NCI-H2196 treated with DMSO at 0.1 percent for 48 hours (cell line): ENCODE data around the gene EPM2A.
"Not testable (repeated sequence)": the region's sequence is repeated elsewhere in the genome, so short reads cannot be mapped to it uniquely, and the experiment has no call there.

Source experiments
- DNase-seq: peaks from one replicate; lab custom pipeline; 2025; ENCODE audit not compliant: unreplicated experiment; lab: John Stamatoyannopoulos, UW

The EPM2A gene

DNA sequence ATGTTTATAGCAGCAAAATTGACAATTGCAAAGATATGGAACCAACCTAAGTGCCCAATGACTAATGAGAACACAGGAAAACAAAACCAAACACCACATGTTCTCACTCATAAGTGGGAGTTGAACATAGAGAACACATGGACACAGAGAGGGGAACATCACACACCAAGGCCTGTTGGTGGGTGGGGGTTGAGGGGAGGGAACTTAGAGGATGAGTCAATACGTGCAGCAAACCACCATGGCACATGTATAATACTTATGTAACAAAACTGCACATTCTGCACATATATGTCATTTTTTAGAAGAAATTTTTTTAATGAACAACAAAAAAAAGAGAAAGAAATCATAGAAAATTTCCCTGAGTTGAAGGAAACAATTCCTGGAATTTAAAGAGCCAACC, 3.9 kb downstream of the EPM2A start:
- DNase-seq = no peak

DNA sequence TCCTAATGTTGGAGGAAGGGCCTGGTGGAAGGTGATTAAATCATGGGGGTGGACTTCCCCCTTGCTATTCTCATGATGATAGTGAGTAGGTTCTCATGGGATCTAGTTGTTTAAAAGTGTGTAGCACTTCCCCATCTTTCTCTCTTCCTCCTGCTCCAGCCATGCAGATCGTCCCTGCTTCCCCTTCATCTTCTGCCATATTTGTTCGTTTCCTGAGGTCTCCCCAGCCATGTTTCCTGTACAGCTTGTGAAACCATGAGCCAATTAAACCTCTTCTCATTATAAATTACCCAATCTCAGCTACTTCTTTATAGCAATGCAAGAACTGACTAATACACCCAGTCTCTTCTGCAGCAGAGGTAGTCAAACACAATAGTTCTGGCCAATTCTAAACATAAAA, 5.4 kb downstream of the EPM2A start:
- no peak for DNase-seq

DNA sequence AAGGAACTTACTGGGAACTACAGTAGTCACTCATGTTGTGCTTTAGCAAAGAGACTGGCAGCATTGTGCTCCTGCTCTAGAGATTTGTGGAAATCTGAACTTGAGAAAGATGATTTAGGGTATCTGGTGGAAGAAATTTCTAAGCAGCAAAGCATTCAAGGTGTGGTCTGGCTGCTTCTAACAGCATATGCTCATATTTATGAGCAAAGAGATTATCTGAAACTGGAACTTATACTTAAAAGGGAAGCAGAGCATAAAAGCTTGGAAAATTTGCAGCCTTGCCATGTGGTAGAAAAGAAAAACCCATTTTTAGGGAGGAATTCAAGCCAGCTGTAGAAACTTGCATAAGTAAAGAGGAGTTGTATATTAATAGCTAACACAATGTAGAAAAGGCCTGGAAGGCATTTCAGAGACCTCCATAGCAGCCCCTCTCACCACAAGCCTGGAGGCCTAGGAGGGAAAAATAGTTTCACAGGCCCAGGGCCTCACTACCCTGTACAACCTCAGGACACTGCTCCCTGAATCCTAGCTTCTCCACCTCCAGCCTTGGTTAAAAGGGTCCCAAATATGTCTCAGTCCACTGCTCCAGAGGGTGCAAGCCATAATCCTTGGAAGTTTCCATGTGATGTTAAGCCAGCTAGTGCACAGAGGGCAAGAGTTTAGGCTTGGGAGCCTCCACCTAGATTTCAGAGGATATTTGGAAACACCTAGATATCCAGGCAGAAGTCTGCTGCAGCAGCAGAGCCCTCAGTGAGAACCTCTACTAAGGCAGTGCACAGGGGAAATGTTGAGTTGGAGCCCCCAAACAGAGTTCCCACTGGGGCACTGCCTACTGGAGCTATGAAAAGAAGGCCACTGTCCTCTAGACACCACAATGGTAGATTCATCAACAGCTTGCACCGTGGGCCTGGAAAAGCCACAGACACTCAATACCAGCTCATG, 6.6 kb downstream of the EPM2A start:
- DNase-seq = no peak

DNA sequence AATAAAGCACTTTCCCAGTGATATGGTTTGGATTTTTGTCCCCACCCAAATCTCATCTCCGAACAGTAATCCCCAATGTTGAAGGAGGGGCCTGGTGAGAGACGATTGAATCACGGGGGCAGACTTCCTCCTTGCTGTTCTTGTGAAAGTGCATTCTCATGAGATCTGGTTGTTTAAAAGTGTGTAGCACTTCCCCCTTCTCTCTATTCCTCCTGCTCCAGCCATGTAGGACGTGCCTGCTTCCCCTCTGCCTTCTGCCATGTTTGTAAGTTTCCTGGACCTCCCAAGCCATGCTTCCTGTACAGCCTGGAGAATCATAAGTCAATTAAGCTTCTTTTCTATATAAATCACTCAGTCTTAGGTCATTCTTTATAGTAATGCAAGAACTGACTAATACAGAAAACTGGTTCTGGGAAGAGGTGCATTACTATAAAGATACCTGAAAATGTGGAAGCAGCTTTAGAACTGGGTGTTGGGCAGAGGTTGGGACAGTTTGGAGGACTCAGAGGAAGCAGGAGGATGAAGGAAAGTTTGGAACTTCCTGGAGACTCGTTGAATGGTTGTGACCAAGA, 7.4 kb downstream of the EPM2A start:
- DNase-seq = no peak

DNA sequence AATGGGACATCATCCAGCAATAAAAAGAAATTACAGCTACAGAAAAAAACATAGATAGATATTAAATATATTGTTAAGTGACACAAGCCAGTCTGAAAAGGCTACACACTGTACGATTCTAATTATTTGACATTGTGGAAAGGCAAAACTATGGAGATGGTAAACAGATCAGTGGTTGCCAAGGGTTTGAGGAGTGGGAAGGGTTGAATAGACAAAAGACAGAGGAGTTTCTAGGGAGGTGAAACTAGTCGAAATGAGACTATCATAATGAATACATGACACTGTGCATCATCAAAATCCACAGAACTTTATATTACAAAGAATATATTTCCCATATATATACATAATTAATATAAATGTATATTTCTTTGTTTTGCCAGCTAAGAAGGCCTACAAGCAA, 9.8 kb downstream of the EPM2A start:
- DNase-seq = no peak

DNA sequence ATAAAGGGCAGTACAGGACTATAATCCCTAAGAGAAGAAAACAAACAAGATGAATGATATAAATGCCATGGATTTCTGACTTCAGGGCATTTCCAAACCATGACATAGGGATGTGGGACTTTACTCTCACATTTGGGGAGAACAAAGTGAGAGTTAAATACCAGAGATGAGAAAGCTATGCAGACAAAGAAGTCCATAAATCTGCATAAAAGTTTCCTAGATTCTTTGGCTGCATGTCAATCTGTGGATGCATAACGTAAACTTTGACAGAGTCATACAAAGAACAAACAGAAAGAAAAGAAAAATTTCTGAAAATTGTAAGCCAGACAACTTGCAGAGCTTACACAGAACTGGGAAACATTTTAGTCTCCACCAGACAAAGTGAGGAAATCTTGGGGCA, 11.7 kb downstream of the EPM2A start:
- no peak for DNase-seq

DNA sequence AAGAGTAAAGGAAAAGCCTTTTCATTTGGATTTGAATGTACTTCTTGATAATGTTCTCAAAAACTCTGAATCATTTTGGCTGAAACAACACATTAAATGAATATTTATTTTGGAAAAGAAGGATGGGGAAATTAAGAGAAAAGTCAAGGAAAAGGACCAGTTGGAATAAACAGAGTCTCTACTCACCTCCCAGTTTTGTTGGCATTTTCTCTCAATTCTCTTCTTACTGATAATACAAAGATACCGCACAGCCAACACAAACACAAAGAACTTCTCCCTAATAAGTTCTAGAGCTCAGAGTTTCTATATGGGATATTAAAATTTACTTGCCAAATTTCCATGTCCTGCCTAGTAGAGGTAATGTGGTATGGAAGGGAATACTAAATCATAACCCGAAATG, 13.1 kb downstream of the EPM2A start:
- DNase-seq = no peak

DNA sequence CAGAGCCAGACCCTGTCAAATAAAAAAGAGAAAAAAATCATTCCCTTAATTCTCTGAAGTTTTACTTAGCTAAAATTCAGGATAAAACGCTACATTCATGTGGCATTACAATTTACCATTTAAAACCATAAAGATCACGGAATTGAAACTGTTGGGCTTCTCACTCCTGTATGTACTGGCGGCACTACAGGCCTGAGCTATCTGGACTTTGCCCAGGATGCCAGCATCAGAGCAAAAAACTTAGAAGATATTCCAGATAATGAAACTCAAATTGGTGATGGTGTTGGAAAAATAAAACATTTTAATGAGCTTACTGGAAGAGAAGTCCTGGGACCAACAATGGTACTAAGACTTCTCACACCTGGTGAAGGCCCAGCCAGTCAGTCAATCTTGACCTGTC, 14.2 kb downstream of the EPM2A start:
- DNase-seq = no peak

DNA sequence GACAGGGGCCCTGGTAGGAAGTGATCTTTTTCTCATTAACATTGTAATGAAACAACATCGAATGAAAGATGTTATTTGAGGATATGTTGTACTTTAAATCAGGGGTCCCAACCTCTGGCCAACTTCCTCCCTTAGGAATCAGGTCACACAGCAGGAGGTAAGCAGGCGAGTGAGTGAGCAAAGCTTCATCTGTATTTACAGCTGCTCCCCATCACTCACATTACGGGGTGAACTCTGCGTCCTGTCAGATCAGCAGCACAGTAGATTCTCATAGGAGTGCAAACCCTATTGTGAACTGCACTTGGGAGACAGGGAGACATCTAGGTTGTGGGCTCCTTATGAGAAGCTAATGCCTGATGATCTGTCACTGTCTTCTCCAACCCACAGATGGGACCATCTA, 19.9 kb downstream of the EPM2A start:
- no peak for DNase-seq

DNA sequence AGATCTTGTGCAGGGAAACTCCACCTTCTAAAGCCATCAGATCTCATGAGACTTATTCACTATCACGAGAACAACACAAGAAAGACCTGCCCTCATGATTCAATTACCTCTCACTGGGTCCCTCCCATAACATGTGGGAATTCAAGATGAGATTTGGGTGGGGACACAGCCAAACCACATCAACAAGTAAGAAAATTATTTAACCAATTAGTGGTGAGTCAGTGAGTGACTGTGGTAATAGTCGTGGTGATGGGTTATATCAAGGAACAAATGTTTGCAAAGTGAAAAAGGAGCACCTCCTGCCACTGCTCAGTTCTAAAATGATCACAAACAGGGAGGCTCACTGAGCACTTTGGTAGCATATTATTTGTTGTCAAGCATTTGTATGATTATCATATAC, 20.6 kb downstream of the EPM2A start:
- no peak for DNase-seq

DNA sequence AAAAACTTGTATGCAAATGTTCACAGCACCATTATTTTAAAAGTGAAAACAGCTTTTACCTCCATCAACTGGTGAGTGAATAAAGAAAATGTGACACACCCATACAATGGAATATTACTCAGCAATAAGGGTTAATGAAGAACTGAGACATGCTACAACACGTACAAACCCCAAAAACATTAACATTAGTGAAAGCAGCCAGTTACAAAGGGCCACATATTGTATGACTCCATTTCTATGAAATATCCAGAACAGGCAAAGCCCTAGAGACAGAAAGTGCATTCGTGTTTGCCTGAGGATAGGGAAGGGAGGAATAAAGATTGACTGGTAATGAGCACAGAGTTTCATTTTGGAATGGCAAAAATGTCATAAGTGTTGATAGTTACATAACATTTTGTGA, 21.5 kb downstream of the EPM2A start:
- no peak for DNase-seq

DNA sequence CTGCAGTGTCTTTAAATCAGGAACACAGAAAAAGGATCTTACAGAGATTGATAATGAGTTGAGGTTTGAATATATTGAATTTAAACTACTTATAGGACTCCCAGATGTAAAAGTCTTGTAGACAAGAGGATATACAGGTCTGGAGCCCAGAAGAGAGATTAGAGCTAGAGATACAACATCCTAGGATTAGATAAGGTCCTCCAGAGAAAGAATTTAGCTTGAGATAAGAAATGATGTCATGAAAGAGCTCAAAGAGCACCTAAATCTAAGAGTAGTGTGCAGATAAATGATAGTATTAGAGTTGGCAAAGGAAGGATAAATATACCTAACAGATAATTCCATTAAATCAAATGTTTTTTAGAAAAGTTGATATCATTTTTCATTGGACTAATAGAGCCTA, 23.9 kb downstream of the EPM2A start:
- no peak for DNase-seq

DNA sequence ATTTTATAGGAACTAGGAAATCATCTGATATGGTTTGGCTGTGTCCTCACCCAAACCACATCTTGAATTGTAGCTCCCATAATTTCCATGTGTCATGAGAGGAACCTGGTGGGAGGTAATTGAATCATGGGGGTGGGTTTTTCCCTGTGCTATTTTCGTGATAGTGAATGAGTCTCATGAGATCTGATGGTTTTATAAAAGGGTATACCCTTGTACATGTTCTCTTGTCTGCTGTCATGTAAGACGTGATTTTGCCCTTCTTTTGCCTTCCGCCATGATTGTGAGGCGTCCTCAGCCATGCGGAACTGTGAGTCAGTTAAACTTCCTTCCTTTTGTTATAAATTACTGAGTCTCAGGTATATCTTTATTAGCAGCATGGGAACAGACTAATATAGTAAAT, 27.9 kb downstream of the EPM2A start:
- no peak for DNase-seq

DNA sequence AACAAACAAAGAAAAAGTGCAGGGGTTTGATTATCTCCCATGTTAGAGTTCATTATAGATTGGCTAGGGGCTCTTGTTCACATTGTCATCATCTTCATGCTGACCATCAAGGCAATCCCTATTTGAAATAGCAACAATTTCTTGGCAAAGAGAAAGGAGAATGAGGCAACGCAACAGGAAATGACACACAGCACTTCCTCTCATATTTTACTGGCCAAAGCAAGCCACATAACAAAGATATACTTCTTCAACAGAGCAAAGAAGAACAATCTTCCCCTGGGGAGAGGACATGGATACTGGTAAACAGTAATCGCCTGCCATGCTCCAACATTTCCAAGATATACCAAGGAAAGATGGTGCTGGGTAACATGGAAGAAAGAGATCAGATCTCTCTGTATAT, 29.8 kb downstream of the EPM2A start:
- DNase-seq = no peak

DNA sequence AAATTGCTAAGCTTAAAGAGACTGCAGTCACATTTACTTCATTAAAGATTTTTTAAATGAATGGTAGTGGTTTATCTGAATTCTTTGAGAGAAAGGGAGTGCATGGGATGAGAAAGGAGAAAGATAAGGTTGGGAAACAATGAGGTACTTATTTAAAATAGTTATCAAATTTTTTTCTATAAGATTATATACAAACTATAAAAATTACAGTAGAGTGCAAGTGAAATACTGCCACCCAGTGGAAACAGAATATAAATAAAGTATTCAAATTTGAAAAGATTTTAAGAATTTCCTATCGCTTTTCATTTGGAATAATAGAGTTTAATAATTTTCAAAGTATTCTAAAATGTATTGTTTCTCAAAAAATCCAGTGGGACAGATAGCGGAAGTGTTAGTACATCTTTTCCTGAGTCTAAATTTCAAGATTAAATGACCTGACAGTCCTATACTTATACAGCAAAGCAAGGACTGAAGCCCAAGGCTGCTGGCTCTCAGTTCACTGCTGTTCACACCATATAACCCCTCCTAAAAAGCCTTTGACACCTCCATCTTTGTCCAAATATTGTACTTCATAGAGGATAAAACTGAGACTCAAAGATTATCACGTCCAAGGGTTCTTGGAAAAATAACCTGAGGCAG, 31.1 kb downstream of the EPM2A start:
- DNase-seq = no peak

DNA sequence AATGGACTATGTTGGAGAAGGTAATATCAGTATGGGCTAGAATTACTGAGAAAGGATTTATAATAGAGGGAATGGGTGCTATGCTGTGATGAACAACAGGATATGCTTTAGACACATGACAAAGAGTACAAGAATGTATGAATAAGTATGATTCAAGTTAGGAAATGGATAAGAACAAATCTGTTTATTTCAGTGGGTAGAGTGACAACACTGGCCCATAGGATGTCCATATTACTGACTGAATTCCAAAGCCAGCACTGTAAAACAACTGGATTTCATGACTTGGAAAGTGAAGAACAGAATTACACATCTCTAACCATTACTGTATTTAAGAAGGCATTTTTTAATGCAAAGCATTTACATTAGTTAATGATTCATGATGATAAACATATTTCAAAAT, 35.9 kb downstream of the EPM2A start:
- DNase-seq = no peak

DNA sequence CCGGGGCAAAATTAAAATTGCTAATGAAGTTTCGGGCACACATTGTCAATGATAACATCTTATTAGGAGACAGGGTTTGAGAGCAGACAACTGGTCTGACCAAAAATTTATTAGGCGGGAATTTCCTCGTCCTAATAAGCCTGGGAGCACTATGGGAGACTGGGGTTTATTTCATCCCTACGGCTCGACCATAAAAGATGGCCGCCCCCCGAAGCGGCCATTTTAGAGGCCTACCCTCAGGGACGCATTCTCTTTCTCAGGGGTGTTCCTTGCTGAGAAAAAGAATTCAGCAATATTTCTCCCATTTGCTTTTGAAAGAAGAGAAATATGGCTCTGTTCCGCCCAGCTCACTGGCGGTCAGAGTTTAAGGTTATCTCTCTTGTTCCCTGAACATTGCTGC, 37.9 kb downstream of the EPM2A start:
- not testable (repeated sequence) for DNase-seq

DNA sequence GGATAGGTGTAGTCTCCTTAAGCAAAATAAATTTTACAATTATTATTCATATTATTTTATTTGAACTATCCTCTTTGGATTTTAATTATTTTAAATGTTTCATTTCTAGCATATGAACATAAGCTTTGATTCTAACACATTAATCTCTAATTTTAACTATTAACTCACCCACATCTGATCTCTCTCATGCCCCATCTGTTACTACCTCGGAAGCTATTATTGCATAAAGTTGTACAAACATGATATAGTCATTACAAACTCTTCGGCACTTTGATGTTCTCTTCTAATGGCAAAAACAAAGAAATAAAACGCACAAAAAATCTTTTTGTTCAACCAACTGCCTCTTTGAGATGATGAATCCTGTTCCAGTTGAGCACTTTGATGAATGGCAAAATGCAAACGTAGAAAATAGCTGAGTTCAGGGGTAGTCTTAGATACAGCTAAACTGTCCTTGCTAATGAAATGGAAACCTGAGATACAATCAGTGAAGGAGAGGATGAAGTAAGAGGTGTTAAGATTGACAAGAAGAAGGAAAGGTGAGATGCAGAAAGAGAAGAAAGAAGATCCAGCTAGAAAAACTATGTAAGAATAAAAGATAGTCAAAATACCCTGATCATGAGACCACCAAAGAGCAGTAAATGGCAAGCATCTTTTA, 41.1 kb downstream of the EPM2A start:
- DNase-seq = no peak

DNA sequence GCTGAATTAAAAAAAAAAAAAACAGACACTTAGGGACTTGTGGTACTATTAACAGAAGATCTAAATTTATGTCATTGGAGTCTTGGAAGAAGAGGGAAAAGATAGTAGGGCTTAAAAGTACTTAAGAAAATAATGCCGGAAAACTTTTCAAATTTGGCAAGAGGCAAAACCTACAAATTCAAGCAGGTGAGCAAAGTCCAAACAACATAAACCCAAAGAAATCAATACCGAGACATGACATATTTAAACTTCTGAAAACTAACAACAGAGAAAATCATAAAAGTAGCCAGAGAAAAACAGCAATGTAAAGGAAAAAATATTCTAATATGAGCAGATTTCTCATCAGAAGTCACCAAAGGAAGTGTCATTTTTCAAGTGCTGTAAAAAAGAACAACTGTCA, 44.4 kb downstream of the EPM2A start:
- DNase-seq = no peak

DNA sequence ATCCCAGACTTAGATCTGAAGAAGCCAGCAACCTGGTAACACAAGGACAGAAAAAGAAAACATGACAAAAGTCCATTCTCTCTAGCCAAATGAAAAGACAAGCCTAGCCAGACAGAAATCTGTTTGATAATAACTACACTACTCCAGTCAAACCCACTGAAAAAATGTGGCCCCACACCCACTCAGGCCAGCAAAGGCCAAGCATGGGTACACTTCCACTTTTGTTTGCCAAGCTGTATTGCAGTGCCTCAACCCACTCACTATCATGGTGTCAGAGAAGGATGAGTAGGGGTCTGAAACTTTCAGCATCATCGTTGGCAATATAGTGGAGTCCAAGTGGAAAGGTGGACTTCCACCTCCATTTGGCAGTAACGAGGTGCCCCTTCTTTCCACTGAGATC, 45.8 kb downstream of the EPM2A start:
- DNase-seq = no peak

DNA sequence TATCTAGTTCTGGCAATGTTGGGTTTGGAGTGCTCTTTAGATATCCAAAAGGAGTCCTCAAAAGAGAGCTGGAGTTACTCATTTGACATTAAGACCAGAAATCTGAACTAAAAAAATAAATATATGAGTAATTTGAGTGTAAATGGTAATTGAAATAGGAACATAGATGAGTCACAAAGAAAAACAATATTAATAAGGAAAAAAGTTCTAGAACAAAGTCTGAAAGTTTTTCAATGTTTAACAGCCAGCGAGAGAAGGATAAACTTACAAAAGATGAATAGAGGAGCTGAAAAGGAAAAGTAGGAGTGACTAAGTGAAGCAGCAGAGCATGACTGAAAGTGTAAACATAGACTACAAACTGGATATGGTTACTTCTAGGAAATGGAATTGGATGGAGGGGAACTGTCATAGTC, 46.8 kb downstream of the EPM2A start:
- DNase-seq = no peak

DNA sequence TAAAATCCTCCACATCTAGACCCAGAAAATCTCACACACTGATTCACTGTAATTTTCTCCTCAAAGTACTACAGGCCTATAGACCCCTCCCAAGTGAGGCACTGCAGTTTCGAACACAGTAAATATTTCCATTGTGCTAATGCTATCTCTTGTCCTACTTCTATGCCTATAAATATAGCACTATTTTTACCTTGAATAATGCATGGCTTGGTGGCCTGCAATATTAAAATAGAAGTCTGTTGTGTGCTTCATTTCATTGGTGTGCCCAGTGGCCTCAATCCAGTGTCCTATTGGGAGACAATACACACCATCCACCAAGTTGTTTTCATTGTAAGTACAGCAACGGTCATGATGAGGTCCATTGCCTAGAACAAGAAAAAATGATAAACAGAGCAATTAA, 49.4 kb downstream of the EPM2A start:
- no peak for DNase-seq
